NT2/D1 (cell line): ENCODE data around the gene RREB1.

Source experiments
- SUZ12 ChIP-seq: IDR thresholded peaks from 2 replicates; pipeline ENCODE4 v1.6.1; 2011; ENCODE audit not compliant: insufficient read length, insufficient read depth; ENCODE audit errors: extremely low read depth
- YY1 ChIP-seq: IDR thresholded peaks from 2 replicates; pipeline ENCODE4 v1.6.1; 2011; ENCODE audit not compliant: insufficient read length, insufficient read depth
- ZNF274 ChIP-seq: IDR thresholded peaks from 2 replicates; pipeline ENCODE4 v1.6.1; 2011; ENCODE audit warnings: mild to moderate bottlenecking, low read depth, low read length

- TF ChIP-seq ZNF274 (no peak), SUZ12 (no peak), YY1 (no peak)
Observed at GRCh38 chr6:7282097-7282906, 174.5 kb downstream of the RREB1 start.
